ENCODE data around the gene LUZP2.

DNA sequence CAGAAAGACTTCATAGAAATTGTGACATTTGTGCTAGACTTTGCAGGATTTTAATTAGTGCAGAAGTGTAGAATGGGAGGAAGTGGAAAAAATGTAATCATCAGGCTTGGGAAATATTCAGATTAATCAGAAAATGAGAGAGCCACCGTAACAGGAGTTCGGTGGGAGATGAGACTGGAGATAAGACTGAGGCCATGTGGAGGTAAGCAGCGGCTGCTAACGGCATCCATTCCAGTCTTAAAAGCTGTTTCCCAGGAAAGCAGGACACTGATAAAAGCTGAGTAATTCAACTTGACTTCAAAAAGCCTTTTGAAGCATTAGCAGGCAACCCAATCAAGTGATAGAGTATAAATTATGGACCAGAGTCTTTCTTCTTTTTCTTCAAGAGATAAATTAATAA lies 369.9 kb downstream of the LUZP2 start:
- TF ChIP-seq CTCF (optimal IDR thresholded peaks at IDR 0.05 in 1 of 3, IDR thresholded peaks at IDR 0.05 in 1 of 3, conservative IDR thresholded peaks at IDR 0.05 in 1 of 3; ENCODE audit: extremely low read depth in 1 of 3, insufficient read depth in 2 of 3, low read length in 3 of 3) (no peak), EZH2 (IDR thresholded peaks at IDR 0.05; ENCODE audit: low read length) (no peak)
